A549 (cell line): ENCODE measurements around the gene SLAMF1.

Experiments
- JUNB ChIP-seq: fragments of >200 bp; sonication (Bioruptor Twin); formaldehyde crosslinking; IDR thresholded peaks from 2 replicates; pipeline ENCODE4 v1.6.1; 2016
- POLR2A ChIP-seq: IDR thresholded peaks from 2 replicates; pipeline ENCODE4 v1.6.1; 2012; ENCODE audit warnings: mild to moderate bottlenecking, low read length
- TF ChIP-seq, protein P1 (sequence below): fragments of >200 bp; sonication (Bioruptor Twin); formaldehyde crosslinking; IDR thresholded peaks from 3 replicates; pipeline ENCODE4 v1.5.1; 2016
- TF ChIP-seq, protein P2 (sequence below): fragments of 450-650 bp; IDR thresholded peaks from 2 replicates; pipeline ENCODE4 v1.6.1; 2014; ENCODE audit warnings: antibody characterized with exemption

DNA sequence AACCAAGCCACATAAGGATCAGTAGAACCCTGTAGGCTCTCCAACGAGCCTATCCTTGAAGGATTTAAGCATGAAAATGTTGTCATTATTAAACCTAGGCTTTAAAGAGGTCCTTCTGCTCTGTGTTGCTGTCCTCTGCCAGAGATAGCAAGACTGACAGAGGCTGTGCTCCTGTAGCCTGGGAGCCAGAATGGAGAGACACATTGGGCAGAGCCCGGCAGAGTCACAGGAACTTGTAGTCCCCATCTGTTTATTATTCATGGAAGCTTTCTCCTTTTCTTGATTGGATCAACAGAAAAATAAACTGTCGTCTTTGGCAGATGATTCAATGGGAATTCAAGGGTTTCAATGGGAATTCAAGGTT is 19.2 kb upstream of the SLAMF1 start:
- TF ChIP-seq, protein P1, sequence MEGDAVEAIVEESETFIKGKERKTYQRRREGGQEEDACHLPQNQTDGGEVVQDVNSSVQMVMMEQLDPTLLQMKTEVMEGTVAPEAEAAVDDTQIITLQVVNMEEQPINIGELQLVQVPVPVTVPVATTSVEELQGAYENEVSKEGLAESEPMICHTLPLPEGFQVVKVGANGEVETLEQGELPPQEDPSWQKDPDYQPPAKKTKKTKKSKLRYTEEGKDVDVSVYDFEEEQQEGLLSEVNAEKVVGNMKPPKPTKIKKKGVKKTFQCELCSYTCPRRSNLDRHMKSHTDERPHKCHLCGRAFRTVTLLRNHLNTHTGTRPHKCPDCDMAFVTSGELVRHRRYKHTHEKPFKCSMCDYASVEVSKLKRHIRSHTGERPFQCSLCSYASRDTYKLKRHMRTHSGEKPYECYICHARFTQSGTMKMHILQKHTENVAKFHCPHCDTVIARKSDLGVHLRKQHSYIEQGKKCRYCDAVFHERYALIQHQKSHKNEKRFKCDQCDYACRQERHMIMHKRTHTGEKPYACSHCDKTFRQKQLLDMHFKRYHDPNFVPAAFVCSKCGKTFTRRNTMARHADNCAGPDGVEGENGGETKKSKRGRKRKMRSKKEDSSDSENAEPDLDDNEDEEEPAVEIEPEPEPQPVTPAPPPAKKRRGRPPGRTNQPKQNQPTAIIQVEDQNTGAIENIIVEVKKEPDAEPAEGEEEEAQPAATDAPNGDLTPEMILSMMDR, result no peak
- no peak for TF ChIP-seq JUNB
- TF ChIP-seq, protein P2, sequence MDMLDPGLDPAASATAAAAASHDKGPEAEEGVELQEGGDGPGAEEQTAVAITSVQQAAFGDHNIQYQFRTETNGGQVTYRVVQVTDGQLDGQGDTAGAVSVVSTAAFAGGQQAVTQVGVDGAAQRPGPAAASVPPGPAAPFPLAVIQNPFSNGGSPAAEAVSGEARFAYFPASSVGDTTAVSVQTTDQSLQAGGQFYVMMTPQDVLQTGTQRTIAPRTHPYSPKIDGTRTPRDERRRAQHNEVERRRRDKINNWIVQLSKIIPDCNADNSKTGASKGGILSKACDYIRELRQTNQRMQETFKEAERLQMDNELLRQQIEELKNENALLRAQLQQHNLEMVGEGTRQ, result no peak
- TF ChIP-seq POLR2A, result no peak
